Parathyroid adenoma (tissue), 2 donors: ENCODE data around the gene PARVA.

ENCODE experiments used
- H2AFZ ChIP-seq: fragments of 300-600 bp; sonication (generic); one replicate; pipeline ENCODE4 v1.7.0; 2017; ENCODE audit warnings: antibody characterized with exemption, mild to moderate bottlenecking
- H3K27ac ChIP-seq: fragments of 300-600 bp; sonication (generic); one replicate; pipeline ENCODE4 v1.7.0; 2017
- H3K27me3 ChIP-seq: fragments of 300-600 bp; sonication (generic); one replicate; pipeline ENCODE4 v1.7.0; 2017; ENCODE audit warnings: low read length; ENCODE audit not compliant: control insufficient read depth, insufficient read depth
- H3K36me3 ChIP-seq: fragments of 300-600 bp; sonication (generic); one replicate; pipeline ENCODE4 v1.7.0; 2017; ENCODE audit warnings: low read length; ENCODE audit not compliant: control insufficient read depth, insufficient read depth
- H3K4me1 ChIP-seq: fragments of 300-600 bp; sonication (generic); one replicate; pipeline ENCODE4 v1.7.0; 2017; ENCODE audit warnings: control low read depth
- H3K4me2 ChIP-seq: fragments of 300-600 bp; sonication (generic); one replicate; pipeline ENCODE4 v1.7.0; 2017; ENCODE audit warnings: low read length
- H3K4me3 ChIP-seq: fragments of 300-600 bp; sonication (generic); one replicate; pipeline ENCODE4 v1.7.0; 2017; ENCODE audit warnings: low read depth, low read length
- H3K79me2 ChIP-seq: fragments of 300-600 bp; sonication (generic); one replicate; pipeline ENCODE4 v1.7.0; 2017; ENCODE audit warnings: control low read depth
- H3K9ac ChIP-seq: fragments of 300-600 bp; sonication (generic); one replicate; pipeline ENCODE4 v1.7.0; 2017; ENCODE audit warnings: mild to moderate bottlenecking
- H3K9me3 ChIP-seq: fragments of 300-600 bp; sonication (generic); one replicate; pipeline ENCODE4 v1.7.0; 2017; ENCODE audit warnings: low read length; ENCODE audit not compliant: control insufficient read depth
- TF ChIP-seq, protein P1 (sequence below): fragments of 300-600 bp; sonication (generic); IDR thresholded peaks from one replicate; pipeline ENCODE4 v1.7.0; 2017; ENCODE audit warnings: antibody characterized with exemption, mild to moderate bottlenecking
- donor health status: primary hyperparathyroidism.

PARVA gene

DNA sequence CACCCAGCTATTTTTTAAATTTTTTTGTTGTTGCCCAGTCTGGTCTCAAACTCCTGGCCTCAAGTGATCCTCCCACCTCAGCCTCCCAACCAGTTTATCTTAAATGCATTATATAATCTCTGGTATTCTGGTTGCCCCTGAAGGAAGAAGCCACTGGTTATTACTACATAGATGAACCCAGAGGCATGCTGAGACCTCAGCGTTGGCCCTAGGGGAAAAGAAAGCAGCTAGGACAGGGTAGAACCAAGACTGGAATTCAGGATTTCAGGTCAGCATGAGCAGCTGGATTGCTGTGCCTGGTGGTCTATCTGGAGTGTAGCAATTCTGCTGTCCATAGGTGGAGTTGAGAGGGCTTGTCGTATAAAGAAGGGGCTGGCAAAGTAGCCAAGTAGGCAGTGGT is 67.2 kb downstream of the PARVA start:
- no peaks in the 10 kb centered on the region for H3K79me2 ChIP-seq
- no peaks in the 10 kb centered on the region for H3K27me3 ChIP-seq
- no peak overlapping the region for H2AFZ ChIP-seq
- H3K4me3 ChIP-seq, result no peak overlapping the region
- no peaks in the 10 kb centered on the region for H3K4me1 ChIP-seq
- H3K9ac ChIP-seq, result no peak overlapping the region
- H3K9me3 ChIP-seq, result no peaks in the 10 kb centered on the region
- H3K4me2 ChIP-seq, result no peak overlapping the region
- H3K27ac ChIP-seq, result no peak overlapping the region
- TF ChIP-seq, protein P1, sequence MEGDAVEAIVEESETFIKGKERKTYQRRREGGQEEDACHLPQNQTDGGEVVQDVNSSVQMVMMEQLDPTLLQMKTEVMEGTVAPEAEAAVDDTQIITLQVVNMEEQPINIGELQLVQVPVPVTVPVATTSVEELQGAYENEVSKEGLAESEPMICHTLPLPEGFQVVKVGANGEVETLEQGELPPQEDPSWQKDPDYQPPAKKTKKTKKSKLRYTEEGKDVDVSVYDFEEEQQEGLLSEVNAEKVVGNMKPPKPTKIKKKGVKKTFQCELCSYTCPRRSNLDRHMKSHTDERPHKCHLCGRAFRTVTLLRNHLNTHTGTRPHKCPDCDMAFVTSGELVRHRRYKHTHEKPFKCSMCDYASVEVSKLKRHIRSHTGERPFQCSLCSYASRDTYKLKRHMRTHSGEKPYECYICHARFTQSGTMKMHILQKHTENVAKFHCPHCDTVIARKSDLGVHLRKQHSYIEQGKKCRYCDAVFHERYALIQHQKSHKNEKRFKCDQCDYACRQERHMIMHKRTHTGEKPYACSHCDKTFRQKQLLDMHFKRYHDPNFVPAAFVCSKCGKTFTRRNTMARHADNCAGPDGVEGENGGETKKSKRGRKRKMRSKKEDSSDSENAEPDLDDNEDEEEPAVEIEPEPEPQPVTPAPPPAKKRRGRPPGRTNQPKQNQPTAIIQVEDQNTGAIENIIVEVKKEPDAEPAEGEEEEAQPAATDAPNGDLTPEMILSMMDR, result no peak
- H3K36me3 ChIP-seq, result no peaks in the 10 kb centered on the region

DNA sequence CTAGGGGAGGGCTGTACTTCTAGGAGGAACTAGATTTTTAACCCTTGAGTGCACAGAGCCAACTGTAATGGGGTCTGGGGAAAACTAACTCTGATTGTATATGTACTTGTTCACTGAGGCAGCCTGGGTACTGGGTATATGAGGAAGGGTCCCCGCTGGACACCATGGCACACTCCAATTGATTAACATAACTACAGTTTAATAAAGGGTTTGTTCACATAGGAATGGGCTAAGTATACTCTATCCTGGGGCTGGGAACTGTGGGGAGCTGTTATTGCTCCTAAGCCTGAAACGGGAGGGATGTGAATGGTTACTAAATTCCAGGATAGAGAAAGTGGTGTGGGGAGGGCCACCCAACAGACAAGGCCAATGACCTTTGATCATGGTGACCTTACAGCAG is 67.6 kb downstream of the PARVA start:
- H3K27me3 ChIP-seq, result no peaks in the 10 kb centered on the region
- no peaks in the 10 kb centered on the region for H3K9me3 ChIP-seq
- no peak overlapping the region for H3K4me2 ChIP-seq
- H3K36me3 ChIP-seq, result no peaks in the 10 kb centered on the region
- H3K4me1 ChIP-seq, result no peaks in the 10 kb centered on the region
- H3K79me2 ChIP-seq, result no peaks in the 10 kb centered on the region
- no peak overlapping the region for H3K4me3 ChIP-seq
- no peak overlapping the region for H2AFZ ChIP-seq
- no peak overlapping the region for H3K27ac ChIP-seq
- no peak overlapping the region for H3K9ac ChIP-seq
- TF ChIP-seq, protein P1, result no peak

DNA sequence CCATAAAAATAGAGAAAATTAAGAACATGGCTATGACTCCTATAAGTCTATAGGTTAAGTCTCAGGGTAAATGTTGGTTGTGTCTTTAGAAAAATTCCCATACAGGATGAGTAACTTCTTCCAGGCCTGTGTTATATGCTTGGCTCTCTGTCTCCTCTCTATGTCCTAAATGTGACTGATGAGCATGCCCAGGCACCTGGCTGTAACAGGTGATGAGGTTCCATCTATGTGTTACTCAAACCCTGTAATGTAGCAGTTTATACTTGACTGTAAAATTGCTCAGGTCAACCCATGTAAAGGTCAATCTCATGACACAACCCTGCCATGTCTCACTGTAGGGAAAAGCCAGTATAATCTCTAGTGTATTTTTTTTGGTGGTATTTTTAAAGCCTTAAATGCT is 69.5 kb downstream of the PARVA start:
- Histone ChIP-seq H3K4me1 (no peaks in the 10 kb centered on the region), H3K9me3 (no peaks in the 10 kb centered on the region), H3K27me3 (no peaks in the 10 kb centered on the region), H3K36me3 (no peaks in the 10 kb centered on the region), H3K4me3 (no peak overlapping the region), H3K79me2 (no peaks in the 10 kb centered on the region), H3K4me2 (no peak overlapping the region), H2AFZ (no peak overlapping the region), H3K9ac (no peak overlapping the region), H3K27ac (no peak overlapping the region)
- TF ChIP-seq, protein P1, result no peak

DNA sequence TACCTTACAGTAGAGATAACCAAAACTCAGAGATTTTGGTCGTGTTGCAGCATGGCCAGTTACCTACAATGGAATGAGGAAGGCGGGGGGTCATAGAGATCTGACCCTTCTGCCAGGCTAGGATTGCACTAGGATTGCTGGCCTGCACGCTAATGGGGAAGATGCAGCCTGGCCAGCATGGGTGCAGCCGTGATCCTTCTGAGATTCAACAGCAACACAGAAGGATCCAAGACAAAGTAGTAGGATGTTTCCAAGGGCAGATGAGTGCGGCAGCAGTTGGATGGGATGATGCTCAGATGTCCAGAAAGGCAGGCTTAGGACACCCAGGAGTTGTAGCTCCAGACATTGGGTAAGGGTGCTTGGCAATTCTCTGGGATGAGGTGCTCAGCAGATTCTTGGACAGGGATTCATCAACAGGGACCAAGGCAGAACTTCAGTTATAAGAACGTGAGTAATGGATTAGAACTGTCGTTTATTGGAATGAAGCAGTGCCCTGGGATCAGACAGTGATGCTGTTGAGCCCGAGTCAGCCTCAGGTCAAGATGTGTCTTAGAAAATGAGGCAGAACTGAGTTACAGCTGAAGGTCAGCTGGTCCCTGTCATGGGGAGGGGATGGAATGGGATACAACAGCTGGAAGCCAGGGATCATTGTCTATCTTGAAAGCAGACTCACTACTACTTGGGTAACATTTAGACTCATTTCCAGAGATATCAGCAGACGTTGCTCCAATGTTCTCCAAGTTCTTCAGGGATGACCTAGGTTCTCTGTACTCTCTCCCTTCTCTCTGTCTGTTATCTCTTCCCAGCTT is 71.0 kb downstream of the PARVA start:
- H3K4me1 ChIP-seq, result no peaks in the 10 kb centered on the region

More for the DNA sequence above, 71.0 kb downstream of the PARVA start:
- TF ChIP-seq, protein P1, result no peak
- Histone ChIP-seq H3K79me2 (no peaks in the 10 kb centered on the region), H3K27me3 (no peaks in the 10 kb centered on the region), H3K36me3 (no peaks in the 10 kb centered on the region), H3K9ac (no peak overlapping the region), H3K4me2 (no peak overlapping the region), H2AFZ (no peak overlapping the region), H3K9me3 (no peaks in the 10 kb centered on the region), H3K27ac (no peak overlapping the region), H3K4me3 (no peak overlapping the region)
